Measurements from ENCODE around the gene ZNF385A. TPM values are rescaled to one million over a fixed set of nuclear protein-coding genes. Genes with fewer than 3 reads are reported as not detected.

ZNF385A gene
- total RNA-seq, 1 donor from 2014 or later, result 5.3 TPM

- no peaks in the 10 kb centered on the region for H3K27me3 ChIP-seq (ENCODE audit: control insufficient read depth, insufficient read depth, low read length)
- no peak for TF ChIP-seq CTCF (IDR thresholded peaks at IDR 0.05; ENCODE audit: insufficient read depth, low read length, severe bottlenecking)
- no peak overlapping the region for H3K4me3 ChIP-seq (ENCODE audit: low read depth, low read length)
- no peak for FAIRE-seq
- DNase-seq (ENCODE audit: low read depth), result no peak
- peaks cover 56% of the 10 kb centered on the region for H3K36me3 ChIP-seq (ENCODE audit: control insufficient read depth, insufficient read depth, low read length)
Measured at GRCh38 chr12:54407183-54407905, 22.8 kb upstream of the ZNF385A start.

GRCh38 chr12:54405573-54405972 is 21.0 kb upstream of the ZNF385A start:
- Histone ChIP-seq H3K27me3 (ENCODE audit: control insufficient read depth, insufficient read depth, low read length) (no peaks in the 10 kb centered on the region), H3K4me3 (ENCODE audit: low read depth, low read length) (no peak overlapping the region), H3K36me3 (ENCODE audit: control insufficient read depth, insufficient read depth, low read length) (peaks cover 66% of the 10 kb centered on the region)
- DNase-seq (ENCODE audit: low read depth), result no peak
- FAIRE-seq, result no peak
- TF ChIP-seq CTCF (IDR thresholded peaks at IDR 0.05; ENCODE audit: insufficient read depth, low read length, severe bottlenecking), result no peak

DNA sequence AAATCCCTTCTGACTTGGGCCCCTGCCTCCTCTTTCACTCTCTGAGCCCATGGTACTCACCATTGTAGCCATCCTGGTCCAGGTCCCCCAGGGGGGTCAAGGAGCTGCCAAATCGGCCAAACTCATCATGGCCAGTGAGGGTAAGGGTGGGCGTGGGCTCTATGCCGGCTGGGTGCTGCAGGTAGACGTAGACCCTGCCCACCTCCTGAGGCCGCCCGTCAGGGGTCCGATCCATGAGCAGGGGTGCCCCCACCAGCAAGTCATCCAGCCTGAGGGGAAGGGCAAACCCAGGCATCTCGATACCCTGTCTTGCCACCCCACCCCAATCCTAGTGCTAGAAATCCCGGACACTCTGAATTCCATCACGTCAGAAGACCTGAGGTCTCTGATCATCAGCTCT is 20.6 kb upstream of the ZNF385A start:
- Histone ChIP-seq H3K4me3 (ENCODE audit: low read depth, low read length) (no peak overlapping the region), H3K27me3 (ENCODE audit: control insufficient read depth, insufficient read depth, low read length) (no peaks in the 10 kb centered on the region), H3K36me3 (ENCODE audit: control insufficient read depth, insufficient read depth, low read length) (peaks cover 67% of the 10 kb centered on the region)
- FAIRE-seq (no peak), DNase-seq (ENCODE audit: low read depth) (no peak)
- no peak for TF ChIP-seq CTCF (IDR thresholded peaks at IDR 0.05; ENCODE audit: insufficient read depth, low read length, severe bottlenecking)

DNA sequence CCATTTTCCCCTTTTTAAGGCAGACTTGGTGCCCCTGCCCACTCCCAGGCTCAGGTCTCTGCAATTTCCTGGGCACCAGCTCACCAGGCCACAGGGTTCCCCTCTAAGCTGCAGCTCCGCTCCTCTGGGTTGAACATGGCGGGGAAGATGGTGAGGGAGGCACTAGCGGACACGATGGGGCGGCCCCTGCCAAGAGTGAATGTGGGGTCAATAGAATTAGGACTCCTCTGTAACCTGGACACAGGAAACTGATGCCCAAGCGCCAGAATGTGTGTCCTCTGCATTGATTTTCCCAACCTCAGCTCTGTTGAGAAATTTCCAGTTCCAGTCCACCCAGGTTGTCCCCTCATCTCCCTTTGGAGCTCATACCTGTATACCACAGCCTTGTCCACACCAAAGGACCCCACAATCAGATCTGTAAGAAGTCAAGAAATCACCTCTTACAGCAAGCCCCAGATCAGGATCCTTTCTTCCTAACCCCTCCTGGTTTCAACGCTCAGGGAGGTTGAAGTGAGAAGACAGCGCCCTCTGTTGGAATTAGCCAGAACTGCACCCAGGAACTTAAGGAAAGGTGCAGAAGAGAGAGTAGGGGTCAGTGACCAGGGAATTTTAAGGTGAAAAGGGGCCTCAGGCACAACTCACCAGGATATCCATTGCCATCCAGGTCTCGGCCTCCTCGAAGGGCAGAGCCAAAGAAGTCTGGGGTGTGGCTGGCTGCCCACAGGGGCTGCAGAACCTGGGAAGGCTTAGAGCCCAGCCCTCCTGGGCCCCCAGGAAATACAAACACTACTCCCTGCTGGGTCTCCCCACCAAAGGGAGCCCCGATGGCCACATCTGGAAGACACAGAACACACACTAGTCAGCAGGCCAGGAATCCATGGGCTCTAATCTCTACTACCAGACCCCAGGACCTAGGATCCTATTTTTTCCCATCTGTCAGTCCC is 19.8 kb upstream of the ZNF385A start:
- peaks cover 66% of the 10 kb centered on the region for H3K36me3 ChIP-seq (ENCODE audit: control insufficient read depth, insufficient read depth, low read length)
- no peak overlapping the region for H3K4me3 ChIP-seq (ENCODE audit: low read depth, low read length)
- no peak for FAIRE-seq
- DNase-seq (ENCODE audit: low read depth), result peak; percentile 47
- peak; percentile 83 for TF ChIP-seq CTCF (IDR thresholded peaks at IDR 0.05; ENCODE audit: insufficient read depth, low read length, severe bottlenecking)
- H3K27me3 ChIP-seq (ENCODE audit: control insufficient read depth, insufficient read depth, low read length), result no peaks in the 10 kb centered on the region

GRCh38 chr12:54401119-54401518 is 16.6 kb upstream of the ZNF385A start:
- peaks cover 65% of the 10 kb centered on the region for H3K36me3 ChIP-seq (ENCODE audit: control insufficient read depth, insufficient read depth, low read length)
- no peaks in the 10 kb centered on the region for H3K27me3 ChIP-seq (ENCODE audit: control insufficient read depth, insufficient read depth, low read length)
- FAIRE-seq, result no peak
- H3K4me3 ChIP-seq (ENCODE audit: low read depth, low read length), result no peak overlapping the region
- DNase-seq (ENCODE audit: low read depth), result no peak
- no peak for TF ChIP-seq CTCF (IDR thresholded peaks at IDR 0.05; ENCODE audit: insufficient read depth, low read length, severe bottlenecking)

Data from bronchial epithelial cell (primary cell).